Neural progenitor cell (in vitro differentiated cells): Measurements from ENCODE around the gene NCS1. TPM values are rescaled to one million over a fixed set of nuclear protein-coding genes. Genes with fewer than 3 reads are reported as not detected.

Experiments used
- DNase-seq: peaks from one replicate; pipeline ENCODE4 v3.0.0-alpha.2; 2016; ENCODE audit warnings: low spot score
- H2AFZ ChIP-seq: fragments of 200-600 bp; sonication (generic); replicated peaks from 2 replicates; pipeline ENCODE4 v1.6.1; 2016; ENCODE audit warnings: antibody characterized with exemption
- H3F3A ChIP-seq: fragments of 200-600 bp; sonication (generic); 2 replicates; pipeline ENCODE4 v1.6.1; 2016; ENCODE audit warnings: antibody characterized with exemption, low read depth
- H3K27ac ChIP-seq: fragments of 200-600 bp; sonication (generic); 2 replicates; pipeline ENCODE4 v1.5.1; 2016; ENCODE audit warnings: mild to moderate bottlenecking
- H3K27me3 ChIP-seq: fragments of 200-600 bp; sonication (generic); 2 replicates; pipeline ENCODE4 v1.6.1; 2016; ENCODE audit warnings: mild to moderate bottlenecking, moderate library complexity
- H3K36me3 ChIP-seq: fragments of 200-600 bp; sonication (generic); 2 replicates; pipeline ENCODE4 v1.5.1; 2016
- H3K4me1 ChIP-seq: fragments of 200-600 bp; sonication (generic); 2 replicates; pipeline ENCODE4 v1.6.1; 2016; ENCODE audit warnings: mixed run types
- H3K4me2 ChIP-seq: fragments of 200-600 bp; sonication (generic); 2 replicates; pipeline ENCODE4 v1.6.1; 2016
- H3K4me3 ChIP-seq: fragments of 200-600 bp; sonication (generic); 2 replicates; pipeline ENCODE4 v1.5.1; 2016
- H3K79me2 ChIP-seq: fragments of 200-600 bp; sonication (generic); 2 replicates; pipeline ENCODE4 v1.6.1; 2016; ENCODE audit warnings: low read depth
- H3K9ac ChIP-seq: fragments of 200-600 bp; sonication (generic); 2 replicates; pipeline ENCODE4 v1.6.1; 2016
- H3K9me3 ChIP-seq: fragments of 200-600 bp; sonication (generic); 2 replicates; pipeline ENCODE4 v1.5.1; 2016; ENCODE audit warnings: low read depth
- H4K20me1 ChIP-seq: fragments of 200-600 bp; sonication (generic); 2 replicates; pipeline ENCODE4 v1.6.1; 2016; ENCODE audit warnings: low read depth
- H3K27ac Mint-ChIP-seq: 3 replicates; pipeline ENCODE4 v1.8.0; 2021; ENCODE audit warnings: mixed read lengths
- H3K27me3 Mint-ChIP-seq: 2 replicates; pipeline ENCODE4 v1.8.0; 2022; ENCODE audit warnings: low read depth, mild to moderate bottlenecking, inconsistent platforms, moderate library complexity, mixed read lengths; ENCODE audit not compliant: insufficient read depth
- H3K36me3 Mint-ChIP-seq: 3 replicates; pipeline ENCODE4 v1.8.0; 2021; ENCODE audit warnings: mixed read lengths
- H3K4me1 Mint-ChIP-seq: 3 replicates; pipeline ENCODE4 v1.8.0; 2021; ENCODE audit warnings: mixed read lengths
- H3K4me3 Mint-ChIP-seq: 3 replicates; pipeline ENCODE4 v1.8.0; 2021; ENCODE audit warnings: mild to moderate bottlenecking, moderate library complexity, mixed read lengths
- H3K9me3 Mint-ChIP-seq: 3 replicates; pipeline ENCODE4 v1.8.0; 2020; ENCODE audit warnings: mixed read lengths
- CTCF ChIP-seq: fragments of 200-600 bp; sonication (generic); IDR thresholded peaks from 2 replicates; pipeline ENCODE4 v1.5.1; 2017; ENCODE audit warnings: antibody characterized with exemption, mild to moderate bottlenecking
- EZH2 ChIP-seq: fragments of 200-600 bp; sonication (generic); IDR thresholded peaks from 2 replicates; pipeline ENCODE4 v1.6.1; 2017; ENCODE audit warnings: antibody characterized with exemption, mild to moderate bottlenecking, moderate library complexity
- EZH2phosphoT487 ChIP-seq: fragments of 200-600 bp; sonication (generic); IDR thresholded peaks from 2 replicates; pipeline ENCODE4 v1.6.1; 2017; ENCODE audit warnings: antibody characterized with exemption
- total RNA-seq: library from RNA; depleted of rRNA; stranded (reverse); fragments of >200 nt; gene quantifications from 2 replicates; pipeline ENCODE4 v1.2.3, GENCODE V29; 2015; ENCODE audit warnings: low replicate concordance

NCS1 gene
- total RNA-seq, 1 donor from 2014 or later, result 16.0 TPM

- Histone ChIP-seq H3K9me3 (no peaks in the 10 kb centered on the region), H3K4me2 (no peak overlapping the region), H3K36me3 (no peaks in the 10 kb centered on the region), H3K79me2 (no peaks in the 10 kb centered on the region), H3K4me3 (no peak overlapping the region), H3K4me1 (peaks cover 4% of the 10 kb centered on the region), H2AFZ (peak overlapping the region; percentile 48), H3F3A (no peaks in the 10 kb centered on the region), H3K27me3 (no peaks in the 10 kb centered on the region), H3K27ac (no peak overlapping the region), H3K9ac (no peak overlapping the region), H4K20me1 (no peaks in the 10 kb centered on the region)
- Mint-ChIP-seq H3K36me3 (no peaks in the 10 kb centered on the region), H3K9me3 (no peaks in the 10 kb centered on the region), H3K27me3 (peaks cover 8% of the 10 kb centered on the region), H3K27ac (peak overlapping the region; percentile 91), H3K4me3 (no peak overlapping the region), H3K4me1 (peaks cover 25% of the 10 kb centered on the region)
- TF ChIP-seq EZH2phosphoT487, result no peak
- TF ChIP-seq CTCF, result no peak
- TF ChIP-seq EZH2, result no peak
- DNase-seq, result peak; percentile 77
Measured at GRCh38 chr9:130240410-130241197, 68.4 kb downstream of the NCS1 start.

- no peak for DNase-seq
- H3F3A ChIP-seq, result no peaks in the 10 kb centered on the region
- H3K4me1 ChIP-seq, result peaks cover 4% of the 10 kb centered on the region
Measured at GRCh38 chr9:130241198-130241535, 69.0 kb downstream of the NCS1 start.

GRCh38 chr9:130242270-130243014, 70.2 kb downstream of the NCS1 start:
- Histone ChIP-seq H3K9ac (no peak overlapping the region), H3K27me3 (no peaks in the 10 kb centered on the region), H3K27ac (no peak overlapping the region), H3K4me3 (no peak overlapping the region), H3F3A (no peaks in the 10 kb centered on the region), H3K4me1 (peaks cover 4% of the 10 kb centered on the region), H3K79me2 (no peaks in the 10 kb centered on the region), H4K20me1 (no peaks in the 10 kb centered on the region), H3K9me3 (no peaks in the 10 kb centered on the region), H3K36me3 (no peaks in the 10 kb centered on the region), H3K4me2 (peak overlapping the region; percentile 68), H2AFZ (peak overlapping the region; percentile 96)
- TF ChIP-seq EZH2, result no peak
- TF ChIP-seq EZH2phosphoT487, result no peak
- TF ChIP-seq CTCF, result no peak
- no peak overlapping the region for H3K27ac Mint-ChIP-seq
- H3K27me3 Mint-ChIP-seq, result peaks cover 8% of the 10 kb centered on the region
- peaks cover 13% of the 10 kb centered on the region for H3K4me1 Mint-ChIP-seq
- no peaks in the 10 kb centered on the region for H3K36me3 Mint-ChIP-seq
- no peaks in the 10 kb centered on the region for H3K9me3 Mint-ChIP-seq
- peak overlapping the region; percentile 65 for H3K4me3 Mint-ChIP-seq
- DNase-seq, result no peak

More at GRCh38 chr9:130241198-130241535, 69.0 kb downstream of the NCS1 start:
- Histone ChIP-seq H3K27ac (no peak overlapping the region), H4K20me1 (no peaks in the 10 kb centered on the region), H3K9ac (no peak overlapping the region), H3K79me2 (no peaks in the 10 kb centered on the region), H3K27me3 (no peaks in the 10 kb centered on the region), H3K4me3 (no peak overlapping the region), H2AFZ (peak overlapping the region; percentile 48), H3K36me3 (no peaks in the 10 kb centered on the region), H3K9me3 (no peaks in the 10 kb centered on the region), H3K4me2 (no peak overlapping the region)
- Mint-ChIP-seq H3K4me1 (peaks cover 20% of the 10 kb centered on the region), H3K9me3 (no peaks in the 10 kb centered on the region), H3K36me3 (no peaks in the 10 kb centered on the region), H3K27ac (no peak overlapping the region), H3K27me3 (peaks cover 8% of the 10 kb centered on the region), H3K4me3 (no peak overlapping the region)
- TF ChIP-seq EZH2 (no peak), CTCF (no peak), EZH2phosphoT487 (no peak)
